NCI-H748 treated with DMSO at 0.1 percent for 48 hours (cell line): ENCODE results near the gene HHIPL1.

Experiments used
- DNase-seq: peaks from one replicate; lab custom pipeline; 2025; lab: John Stamatoyannopoulos, UW

HHIPL1 gene

GRCh38 chr14:99611646-99612045 is 33.3 kb upstream of the HHIPL1 start:
- DNase-seq = no peak

GRCh38 chr14:99612071-99612737 is 32.7 kb upstream of the HHIPL1 start:
- DNase-seq = peak; percentile 14

GRCh38 chr14:99612738-99613330 is 32.1 kb upstream of the HHIPL1 start:
- no peak for DNase-seq

- no peak for DNase-seq
These were observed 29.3 kb upstream of the HHIPL1 start for GRCh38 chr14:99615497-99616157.

- no peak for DNase-seq
These were observed 27.8 kb upstream of the HHIPL1 start for GRCh38 chr14:99616832-99617800.

- DNase-seq = no peak
These were observed 24.8 kb upstream of the HHIPL1 start for GRCh38 chr14:99619835-99620834.

- no peak for DNase-seq
These were observed 23.0 kb upstream of the HHIPL1 start for GRCh38 chr14:99621948-99622347.

GRCh38 chr14:99624024-99624423 is 20.9 kb upstream of the HHIPL1 start:
- DNase-seq = no peak

- DNase-seq = no peak
These were observed 20.0 kb upstream of the HHIPL1 start for GRCh38 chr14:99624971-99625370.

GRCh38 chr14:99625476-99625875 is 19.5 kb upstream of the HHIPL1 start:
- no peak for DNase-seq

- no peak for DNase-seq
These were observed 18.8 kb upstream of the HHIPL1 start for GRCh38 chr14:99626041-99626648.

GRCh38 chr14:99627100-99627499 is 17.8 kb upstream of the HHIPL1 start:
- no peak for DNase-seq

- no peak for DNase-seq
These were observed 17.2 kb upstream of the HHIPL1 start for GRCh38 chr14:99627510-99628381.

- peak; percentile 60 for DNase-seq
These were observed 15.9 kb upstream of the HHIPL1 start for GRCh38 chr14:99628887-99629618.

- DNase-seq = no peak
These were observed 14.7 kb upstream of the HHIPL1 start for GRCh38 chr14:99630202-99630601.

GRCh38 chr14:99632410-99633035 is 12.4 kb upstream of the HHIPL1 start:
- DNase-seq = no peak

GRCh38 chr14:99633141-99633540 is 11.8 kb upstream of the HHIPL1 start:
- no peak for DNase-seq

GRCh38 chr14:99633918-99634317 is 11.0 kb upstream of the HHIPL1 start:
- DNase-seq = no peak
